NCI-H510A treated with DMSO at 0.1 percent for 48 hours (cell line): ENCODE measurements around the gene CEP112.

ENCODE experiments used
- DNase-seq: peaks from one replicate; lab custom pipeline; 2025; lab: John Stamatoyannopoulos, UW

The CEP112 gene

GRCh38 chr17:65988451-65988850 is 203.5 kb downstream of the CEP112 start:
- no peak for DNase-seq

- no peak for DNase-seq
These were observed 203.9 kb downstream of the CEP112 start for GRCh38 chr17:65987988-65988387.

DNA sequence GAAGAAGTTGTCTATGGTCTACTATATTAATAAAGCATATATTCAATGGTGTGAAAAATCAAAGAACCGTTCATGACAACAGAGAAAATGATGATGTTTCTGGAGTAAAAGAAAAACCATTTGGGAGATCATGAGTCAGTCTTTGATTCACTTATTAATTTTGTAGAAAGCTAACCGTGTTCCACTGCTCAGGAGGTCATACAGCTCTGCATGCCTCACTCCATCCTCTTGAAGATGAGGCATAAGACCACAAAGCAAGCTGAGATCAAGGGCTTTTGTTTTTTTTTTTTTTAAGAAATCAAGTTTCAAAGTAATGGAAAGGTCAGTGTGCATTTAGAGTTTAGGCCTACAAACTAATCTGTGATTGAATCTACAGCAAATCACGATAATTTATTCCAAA is 206.4 kb downstream of the CEP112 start:
- no peak for DNase-seq

- no peak for DNase-seq
These were observed 207.6 kb downstream of the CEP112 start for GRCh38 chr17:65984299-65984698.

DNA sequence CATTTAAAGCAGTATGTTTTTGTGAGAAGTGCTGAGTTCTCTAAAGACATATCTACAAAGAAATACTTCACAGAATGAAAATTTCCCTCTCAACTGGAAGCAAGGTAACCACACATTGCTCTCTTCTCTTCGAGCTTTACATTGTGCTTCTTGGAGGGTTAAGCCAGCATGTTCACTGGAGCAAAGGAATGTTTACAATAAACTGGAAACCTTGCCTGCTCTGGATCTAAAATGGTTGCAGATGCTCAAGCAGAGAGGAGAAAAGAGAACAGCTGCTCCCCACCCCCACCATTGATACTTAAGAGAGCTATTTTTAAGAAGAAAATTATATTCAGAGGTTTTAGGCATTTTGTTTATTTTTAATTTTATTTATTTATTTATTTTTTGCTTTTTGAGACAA is 213.1 kb downstream of the CEP112 start:
- DNase-seq = no peak

- no peak for DNase-seq
These were observed 214.9 kb downstream of the CEP112 start for GRCh38 chr17:65977041-65977440.

GRCh38 chr17:65975878-65976277 is 216.1 kb downstream of the CEP112 start:
- DNase-seq = peak; percentile 13

- no peak for DNase-seq
These were observed 218.7 kb downstream of the CEP112 start for GRCh38 chr17:65973237-65973636.

GRCh38 chr17:65967372-65967771 is 224.6 kb downstream of the CEP112 start:
- no peak for DNase-seq

GRCh38 chr17:65966072-65966695 is 225.7 kb downstream of the CEP112 start:
- no peak for DNase-seq

GRCh38 chr17:65963179-65963578 is 228.8 kb downstream of the CEP112 start:
- DNase-seq = no peak

GRCh38 chr17:65959630-65960029 is 232.3 kb downstream of the CEP112 start:
- DNase-seq = no peak

- no peak for DNase-seq
These were observed 235.1 kb downstream of the CEP112 start for GRCh38 chr17:65956814-65957213.

GRCh38 chr17:65954148-65954449 is 237.8 kb downstream of the CEP112 start:
- no peak for DNase-seq

- no peak for DNase-seq
These were observed 238.4 kb downstream of the CEP112 start for GRCh38 chr17:65953316-65954147.

DNA sequence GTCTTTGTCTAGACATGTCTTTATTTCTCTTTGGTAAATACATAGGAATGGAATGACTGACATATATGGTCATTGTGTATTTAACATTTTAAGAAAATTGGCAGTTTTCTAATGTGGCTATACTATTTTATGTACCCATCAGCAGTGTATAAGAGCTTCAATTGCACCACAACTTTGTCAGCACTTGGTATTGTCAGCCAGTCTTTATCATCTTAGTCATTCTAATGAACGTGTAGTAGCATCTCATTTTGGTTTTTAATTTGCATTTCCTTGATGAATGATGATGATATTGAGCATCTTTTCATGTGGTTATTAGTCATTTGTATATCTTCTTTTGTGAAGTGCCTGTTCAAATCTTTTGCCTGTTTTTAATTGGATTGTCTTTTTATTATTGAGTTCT is 239.3 kb downstream of the CEP112 start:
- no peak for DNase-seq

DNA sequence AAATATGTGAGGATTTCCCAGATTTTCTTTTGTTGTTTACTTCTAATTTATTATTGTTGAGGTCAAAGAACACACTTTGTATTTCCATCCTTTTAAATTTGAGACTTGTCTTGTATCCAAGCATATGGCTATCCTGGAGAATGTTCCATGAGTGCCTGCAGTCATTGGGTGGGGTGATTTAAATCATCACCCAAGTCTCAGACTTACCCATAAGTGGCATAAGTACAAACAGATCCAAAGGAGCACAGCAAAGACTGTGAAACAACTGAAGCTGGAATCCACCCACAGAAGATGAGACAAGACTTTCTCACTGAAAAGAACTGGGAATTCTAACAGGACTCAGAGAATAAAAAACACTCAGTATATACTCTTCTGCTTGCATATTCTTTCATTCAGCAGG is 239.9 kb downstream of the CEP112 start:
- DNase-seq = no peak

- DNase-seq = no peak
These were observed 244.1 kb downstream of the CEP112 start for GRCh38 chr17:65947831-65948230.

- no peak for DNase-seq
These were observed 249.3 kb downstream of the CEP112 start for GRCh38 chr17:65942592-65942991.

DNA sequence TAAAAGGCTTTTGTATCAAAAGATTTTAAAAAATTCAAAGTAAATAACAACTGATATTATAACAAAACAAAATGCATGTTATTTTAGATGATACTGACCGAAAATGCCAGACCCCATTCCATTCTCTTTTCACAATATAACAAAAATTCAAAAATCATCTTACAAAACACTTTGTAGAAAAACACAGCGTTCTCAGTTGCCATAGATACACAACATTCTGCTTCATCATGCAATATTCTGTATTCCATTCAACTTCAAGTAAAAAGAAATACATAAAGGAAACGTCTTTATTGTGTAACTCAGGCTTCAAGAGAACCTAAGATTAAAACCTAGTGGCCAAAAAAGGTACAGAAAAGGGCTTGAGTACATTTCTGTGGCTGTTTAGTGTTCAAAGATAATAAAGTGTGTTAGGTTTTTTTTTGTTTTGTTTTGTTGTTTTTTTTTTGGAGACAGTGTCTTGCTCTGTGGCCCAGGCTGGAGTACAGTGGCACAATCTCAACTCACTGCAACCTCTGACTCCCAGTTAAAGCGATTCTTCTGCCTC is 250.5 kb downstream of the CEP112 start:
- DNase-seq = no peak

DNA sequence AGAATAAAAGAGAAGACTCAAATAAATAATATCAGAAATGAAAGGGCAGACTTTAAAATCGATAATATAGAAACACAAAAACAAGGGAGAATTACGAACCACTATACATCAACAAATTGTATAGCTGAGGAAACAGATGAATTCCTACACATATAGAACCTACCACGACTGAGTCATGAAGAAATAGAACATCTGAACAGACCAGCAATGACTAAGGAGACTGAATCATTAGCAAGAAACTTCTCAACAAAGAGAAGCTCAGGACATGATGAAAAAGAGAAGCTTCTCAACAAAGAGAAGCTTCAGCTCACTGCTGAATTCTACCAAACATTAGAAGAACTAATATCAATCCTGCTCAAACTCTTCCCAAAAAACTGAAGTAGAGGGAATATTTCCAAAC is 255.9 kb downstream of the CEP112 start:
- DNase-seq = no peak

DNA sequence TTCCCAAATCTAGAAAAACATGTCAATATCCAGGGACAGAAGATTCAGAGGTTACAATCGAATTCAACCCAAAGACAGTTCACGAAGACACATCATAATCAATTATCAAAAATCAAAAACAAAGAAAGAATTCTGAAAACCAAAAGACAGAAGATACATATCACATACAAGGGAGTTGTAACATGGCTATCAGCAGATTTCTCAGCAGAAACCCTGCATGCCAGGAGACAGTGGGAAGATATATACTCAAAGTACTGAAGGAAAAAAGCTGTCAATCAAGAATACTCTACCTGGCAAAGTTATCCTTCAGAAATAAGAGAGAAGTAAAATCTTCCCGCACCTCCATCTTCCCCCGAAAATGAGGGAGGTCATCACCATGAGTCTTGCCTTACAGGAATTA is 258.6 kb downstream of the CEP112 start:
- no peak for DNase-seq
